GM12892 (cell line): ENCODE data around the gene SERPING1.

Experiments
- POLR2A ChIP-seq: IDR thresholded peaks from 2 replicates; pipeline ENCODE4 v1.6.1; 2011; ENCODE audit warnings: low read depth, low read length, control low read depth
- POLR2AphosphoS5 ChIP-seq: IDR thresholded peaks from 2 replicates; pipeline ENCODE4 v1.6.1; 2011; ENCODE audit warnings: low read depth, low read length, control low read depth
- TAF1 ChIP-seq: IDR thresholded peaks from 2 replicates; pipeline ENCODE4 v1.6.1; 2011; ENCODE audit warnings: low read depth, mild to moderate bottlenecking, control low read depth, low read length, borderline replicate concordance

DNA sequence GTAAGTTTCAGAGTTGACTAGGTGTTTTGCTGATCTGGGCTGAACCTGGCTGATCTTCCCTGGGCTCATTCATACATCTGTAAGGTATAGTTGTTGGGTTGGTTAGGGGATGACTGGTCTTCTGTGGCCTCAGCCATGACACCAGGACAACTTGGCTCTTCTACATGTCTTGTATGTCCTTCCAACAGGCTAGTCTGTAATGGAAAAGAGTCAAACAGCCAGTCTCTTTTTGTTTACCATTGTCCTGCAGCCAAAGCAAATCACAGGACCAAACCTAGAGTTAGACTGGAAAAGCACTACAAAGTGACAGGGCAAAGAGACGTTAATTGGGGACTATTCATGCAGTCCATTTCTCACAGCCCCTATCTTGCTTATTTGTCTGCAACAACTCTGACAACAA is 17.8 kb downstream of the SERPING1 start:
- TF ChIP-seq POLR2AphosphoS5 (no peak), POLR2A (no peak), TAF1 (no peak)
